ENCODE data around the gene NOP53. TPM values are rescaled to one million over a fixed set of nuclear protein-coding genes. Genes with fewer than 3 reads are reported as not detected.
"Not testable (repeated sequence)": the region's sequence is repeated elsewhere in the genome, so short reads cannot be mapped to it uniquely, and the experiment has no call there.

The NOP53 gene
- total RNA-seq, 1 donor from 2014 or later: 169 TPM

- intact Hi-C loops (cut with micrococcal nuclease); ATAC-seq; DNase-seq: not testable (repeated sequence)
Measured at GRCh38 chr19:47714855-47715254, 30.5 kb upstream of the NOP53 start.

GRCh38 chr19:47716270-47716937 is 28.9 kb upstream of the NOP53 start:
- DNase-seq (no peak), ATAC-seq (no peak)
- intact Hi-C loops (cut with micrococcal nuclease): no loop called here

- intact Hi-C loops (cut with micrococcal nuclease); DNase-seq; ATAC-seq: not testable (repeated sequence)
Measured at GRCh38 chr19:47718415-47719046, 26.8 kb upstream of the NOP53 start.

- DNase-seq: peak; percentile 92
- intact Hi-C loops (cut with micrococcal nuclease): no loop called here
Measured at GRCh38 chr19:47719047-47719859, 26.1 kb upstream of the NOP53 start.

GRCh38 chr19:47720669-47721422 is 24.5 kb upstream of the NOP53 start:
- intact Hi-C loops (cut with micrococcal nuclease): no loop called here
- DNase-seq (no peak), ATAC-seq (no peak)

More at GRCh38 chr19:47719047-47719859, 26.1 kb upstream of the NOP53 start:
- ATAC-seq: peak; percentile 83

GRCh38 chr19:47723581-47723940 is 21.8 kb upstream of the NOP53 start:
- DNase-seq: peak; percentile 69
- peak; percentile 15 for ATAC-seq
- intact Hi-C loops (cut with micrococcal nuclease): no loop called here

GRCh38 chr19:47725759-47726401 is 19.5 kb upstream of the NOP53 start:
- ATAC-seq (no peak), DNase-seq (no peak)
- intact Hi-C loops (cut with micrococcal nuclease): no loop called here

GRCh38 chr19:47726467-47726866 is 18.9 kb upstream of the NOP53 start:
- no peak for DNase-seq

GRCh38 chr19:47728295-47728694 is 17.1 kb upstream of the NOP53 start:
- intact Hi-C loops (cut with micrococcal nuclease); DNase-seq; ATAC-seq: not testable (repeated sequence)

More at GRCh38 chr19:47726467-47726866, 18.9 kb upstream of the NOP53 start:
- no peak for ATAC-seq
- intact Hi-C loops (cut with micrococcal nuclease): no loop called here

- ATAC-seq (peak; percentile 79), DNase-seq (peak; percentile 66)
- intact Hi-C loops (cut with micrococcal nuclease): no loop called here
Measured at GRCh38 chr19:47729468-47729798, 15.9 kb upstream of the NOP53 start.

- ATAC-seq: peak; percentile 83
- intact Hi-C loops (cut with micrococcal nuclease): no loop called here
- DNase-seq: peak; percentile 82
Measured at GRCh38 chr19:47729799-47730520, 15.4 kb upstream of the NOP53 start.

GRCh38 chr19:47730521-47730889 is 14.8 kb upstream of the NOP53 start:
- no peak for DNase-seq
- no peak for ATAC-seq
- intact Hi-C loops (cut with micrococcal nuclease): no loop called here

- ATAC-seq: no peak
- intact Hi-C loops (cut with micrococcal nuclease): no loop called here
- no peak for DNase-seq
Measured at GRCh38 chr19:47730910-47731309, 14.4 kb upstream of the NOP53 start.

GRCh38 chr19:47735131-47735530 is 10.2 kb upstream of the NOP53 start:
- no peak for DNase-seq
- ATAC-seq: no peak
- intact Hi-C loops (cut with micrococcal nuclease): no loop called here

GRCh38 chr19:47740866-47741519 is 4.4 kb upstream of the NOP53 start:
- ATAC-seq: no peak
- intact Hi-C loops (cut with micrococcal nuclease): no loop called here

GRCh38 chr19:47741544-47742140 is 3.7 kb upstream of the NOP53 start:
- intact Hi-C loops (cut with micrococcal nuclease): no loop called here
- DNase-seq (peak; percentile 32), ATAC-seq (no peak)

More at GRCh38 chr19:47740866-47741519, 4.4 kb upstream of the NOP53 start:
- peak; percentile 35 for DNase-seq

GRCh38 chr19:47742634-47743033 is 2.7 kb upstream of the NOP53 start:
- ATAC-seq (no peak), DNase-seq (no peak)
- intact Hi-C loops (cut with micrococcal nuclease): no loop called here
